Immature natural killer cell (primary cell): ENCODE data around the gene TPX2. TPM values are rescaled to one million over a fixed set of nuclear protein-coding genes. Genes with fewer than 3 reads are reported as not detected.

Experiments used
- DNase-seq, 3 donors: peaks; one replicate each; pipeline ENCODE4 v3.0.0; 2022; ENCODE audit warnings: mixed read lengths in 1 of 3
- H3K27ac Mint-ChIP-seq, 6 donors: one replicate each; pipeline ENCODE4 v1.8.0; 2020; ENCODE audit warnings: mixed read lengths in 6 of 6, mild to moderate bottlenecking in 5 of 6, inconsistent platforms in 4 of 6, moderate library complexity in 3 of 6
- H3K27me3 Mint-ChIP-seq, 3 donors: one replicate each; pipeline ENCODE4 v1.8.0; 2020 to 2021; ENCODE audit warnings: low read depth in 3 of 3, mild to moderate bottlenecking in 3 of 3, mixed read lengths in 3 of 3, moderate library complexity in 3 of 3, inconsistent platforms in 1 of 3
- H3K36me3 Mint-ChIP-seq, 3 donors: one replicate each; pipeline ENCODE4 v1.8.0; 2020; ENCODE audit warnings: mixed read lengths in 3 of 3, inconsistent platforms in 2 of 3, mild to moderate bottlenecking in 2 of 3
- H3K4me1 Mint-ChIP-seq, 2 donors: one replicate each; pipeline ENCODE4 v1.8.0; 2020; ENCODE audit warnings: inconsistent platforms in 2 of 2, mild to moderate bottlenecking in 2 of 2, mixed read lengths in 2 of 2, moderate library complexity in 1 of 2
- H3K4me3 Mint-ChIP-seq, 5 donors: one replicate each; pipeline ENCODE4 v1.8.0; 2020; ENCODE audit warnings: mild to moderate bottlenecking in 5 of 5, mixed read lengths in 5 of 5, inconsistent platforms in 3 of 5, moderate library complexity in 3 of 5
- H3K9me3 Mint-ChIP-seq, 6 donors: one replicate each; pipeline ENCODE4 v1.8.0; 2020; ENCODE audit warnings: mild to moderate bottlenecking in 6 of 6, mixed read lengths in 6 of 6, inconsistent platforms in 4 of 6, moderate library complexity in 3 of 6
- polyA plus RNA-seq, 3 donors: library from polyadenylated mRNA; unstranded; fragments of 300-500 nt; fragmentation: Illumina TruSeq; gene quantifications; one replicate each; pipeline ENCODE4 v1.2.3, GENCODE V29; 2021

TPX2 gene
- polyA plus RNA-seq, 3 donors from 2014 or later: 1.2 to 3.0 (median 1.8) TPM

DNA sequence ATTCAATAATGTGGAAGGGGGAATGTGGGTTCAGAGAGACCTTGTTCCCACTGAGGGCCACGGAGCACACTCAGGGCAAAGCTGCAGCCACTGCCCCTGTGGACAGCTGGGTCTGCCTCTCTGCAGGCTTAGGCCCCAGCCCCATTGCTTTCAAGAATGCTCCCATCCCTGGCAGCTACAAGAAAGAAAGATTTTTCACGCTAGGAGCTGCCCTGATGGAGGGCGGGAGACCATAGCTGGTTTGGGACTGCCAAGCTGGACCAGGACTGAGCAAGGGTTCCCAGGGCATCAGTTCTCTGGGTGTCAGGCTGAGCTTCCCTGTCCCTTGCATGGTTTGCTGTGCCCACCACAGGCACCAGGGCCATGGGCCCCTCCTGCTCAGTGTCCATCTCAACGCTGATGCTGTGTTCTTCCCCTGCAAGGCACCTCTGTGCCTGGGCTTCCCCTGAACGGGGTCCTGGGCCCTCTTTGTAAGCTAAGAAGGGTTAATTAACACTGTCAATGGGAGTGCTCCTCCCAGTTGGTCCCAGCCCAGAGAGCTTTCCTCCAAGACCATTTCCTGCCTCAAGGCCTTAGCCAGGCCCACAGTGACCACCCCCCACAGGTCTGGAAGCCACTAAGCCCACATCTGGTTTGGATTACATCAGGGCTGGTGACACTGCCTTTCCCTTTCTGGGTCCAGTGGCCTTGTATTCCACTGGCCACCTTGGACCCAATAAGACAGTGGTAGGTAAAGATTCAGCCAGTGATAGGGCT lies 97.9 kb downstream of the TPX2 start:
- Mint-ChIP-seq H3K4me3 (peak overlapping the region in 1 of 5 donors; percentile 6), H3K9me3 (peaks cover 0 to 2% (median 0%) of the 10 kb centered on the region in 6 donors), H3K27ac (no peak overlapping the region), H3K4me1 (peaks cover 0 to 27% of the 10 kb centered on the region in 2 donors), H3K27me3 (peaks cover 3 to 15% (median 8%) of the 10 kb centered on the region in 3 donors), H3K36me3 (no peaks in the 10 kb centered on the region)
- no peak for DNase-seq

DNA sequence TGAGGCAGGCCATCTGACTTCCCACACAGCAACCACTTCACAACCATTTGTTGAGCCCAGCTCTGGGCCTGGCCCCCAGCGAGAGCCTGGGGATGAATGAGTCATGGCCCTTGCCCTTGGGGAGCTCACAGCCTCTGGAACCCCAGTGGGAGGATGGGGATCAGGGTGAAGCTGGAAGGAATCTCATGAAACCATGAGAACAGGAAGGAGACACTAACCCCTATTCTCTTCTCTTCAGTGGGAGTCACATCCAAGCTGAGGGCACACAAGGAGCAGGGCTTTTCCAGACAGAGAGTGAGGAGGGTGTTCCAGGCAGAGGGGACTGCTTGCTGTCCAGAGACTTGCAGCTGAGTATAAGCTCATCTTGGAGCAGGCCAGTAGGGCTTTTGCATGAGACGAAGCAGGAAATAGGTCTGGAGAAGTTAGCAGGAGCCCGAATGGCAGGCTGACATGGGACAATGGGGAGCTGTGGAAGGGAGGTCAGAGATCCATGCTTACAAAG lies 98.9 kb downstream of the TPX2 start:
- Mint-ChIP-seq H3K9me3 (peaks cover 0 to 2% (median 0%) of the 10 kb centered on the region in 6 donors), H3K4me3 (no peak overlapping the region), H3K27ac (no peak overlapping the region), H3K4me1 (peaks cover 0 to 27% of the 10 kb centered on the region in 2 donors), H3K27me3 (peaks cover 3 to 15% (median 8%) of the 10 kb centered on the region in 3 donors), H3K36me3 (no peaks in the 10 kb centered on the region)
- no peak for DNase-seq

GRCh38 chr20:31838646-31839292 lies 99.7 kb downstream of the TPX2 start:
- peaks cover 0 to 2% (median 0%) of the 10 kb centered on the region in 6 donors for H3K9me3 Mint-ChIP-seq
- DNase-seq: no peak
- H3K27me3 Mint-ChIP-seq: peaks cover 3 to 15% (median 4%) of the 10 kb centered on the region in 3 donors
- no peaks in the 10 kb centered on the region for H3K36me3 Mint-ChIP-seq
- H3K27ac Mint-ChIP-seq: no peak overlapping the region
- H3K4me1 Mint-ChIP-seq: peaks cover 0 to 23% of the 10 kb centered on the region in 2 donors
- H3K4me3 Mint-ChIP-seq: no peak overlapping the region

DNA sequence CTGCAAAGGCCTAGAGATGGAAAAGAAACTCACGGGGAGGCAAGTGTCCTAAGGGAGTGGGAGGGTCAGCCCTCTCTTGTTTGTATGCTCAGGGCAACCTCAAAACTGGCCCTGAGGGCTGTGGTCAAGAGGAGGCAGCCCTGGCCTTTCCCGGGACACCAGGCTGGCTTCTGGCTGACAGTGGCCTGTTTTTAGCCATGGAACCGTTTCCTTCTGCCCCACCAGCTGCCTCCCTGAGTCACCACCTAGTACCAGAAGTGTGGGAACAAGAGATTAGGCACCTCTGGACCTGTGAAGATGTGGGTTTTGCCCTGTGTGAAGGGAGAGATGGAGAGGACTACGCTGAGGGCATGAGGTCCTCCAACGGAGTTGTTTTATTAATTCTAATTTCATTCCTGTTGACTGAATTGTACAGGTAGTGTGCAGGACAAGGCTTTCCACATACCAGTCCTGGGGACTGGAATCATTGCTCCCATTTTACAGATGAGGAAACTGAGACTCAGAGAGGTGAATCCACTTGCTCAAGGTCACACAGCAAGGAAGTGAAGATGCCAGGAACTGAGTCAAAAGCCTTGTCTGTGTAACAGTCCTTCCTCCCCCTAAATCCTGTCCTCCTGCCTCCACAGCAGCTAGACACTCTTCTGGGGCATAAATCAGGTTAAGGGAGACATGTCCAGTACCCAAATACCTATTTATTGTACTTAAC lies 100.8 kb downstream of the TPX2 start:
- H3K27ac Mint-ChIP-seq: no peak overlapping the region
- peaks cover 3 to 12% (median 8%) of the 10 kb centered on the region in 3 donors for H3K27me3 Mint-ChIP-seq
- H3K4me3 Mint-ChIP-seq: no peak overlapping the region
- no peaks in the 10 kb centered on the region for H3K36me3 Mint-ChIP-seq
- DNase-seq: no peak
- peaks cover 0 to 19% of the 10 kb centered on the region in 2 donors for H3K4me1 Mint-ChIP-seq
- H3K9me3 Mint-ChIP-seq: peaks cover 0 to under 1% (median 0%) of the 10 kb centered on the region in 6 donors

GRCh38 chr20:31840906-31841816 lies 102.1 kb downstream of the TPX2 start:
- H3K4me3 Mint-ChIP-seq: no peak overlapping the region
- peaks cover 0 to 7% of the 10 kb centered on the region in 2 donors for H3K4me1 Mint-ChIP-seq
- no peaks in the 10 kb centered on the region for H3K9me3 Mint-ChIP-seq
- peaks cover 2 to 7% (median 6%) of the 10 kb centered on the region in 3 donors for H3K27me3 Mint-ChIP-seq
- no peak for DNase-seq
- no peaks in the 10 kb centered on the region for H3K36me3 Mint-ChIP-seq
- H3K27ac Mint-ChIP-seq: no peak overlapping the region

GRCh38 chr20:31841928-31842327 lies 102.8 kb downstream of the TPX2 start:
- no peaks in the 10 kb centered on the region for H3K4me1 Mint-ChIP-seq
- no peak for DNase-seq
- no peaks in the 10 kb centered on the region for H3K9me3 Mint-ChIP-seq
- no peak overlapping the region for H3K4me3 Mint-ChIP-seq
- peaks cover 0 to 7% (median 3%) of the 10 kb centered on the region in 3 donors for H3K27me3 Mint-ChIP-seq
- H3K27ac Mint-ChIP-seq: no peak overlapping the region
- no peaks in the 10 kb centered on the region for H3K36me3 Mint-ChIP-seq

GRCh38 chr20:31842471-31843157 lies 103.5 kb downstream of the TPX2 start:
- no peaks in the 10 kb centered on the region for H3K4me1 Mint-ChIP-seq
- peaks cover 0 to 5% (median 3%) of the 10 kb centered on the region in 3 donors for H3K27me3 Mint-ChIP-seq
- no peak overlapping the region for H3K4me3 Mint-ChIP-seq
- no peak overlapping the region for H3K27ac Mint-ChIP-seq
- no peaks in the 10 kb centered on the region for H3K9me3 Mint-ChIP-seq
- DNase-seq: no peak
- no peaks in the 10 kb centered on the region for H3K36me3 Mint-ChIP-seq

- Mint-ChIP-seq H3K27me3 (peaks cover 0 to 5% (median 3%) of the 10 kb centered on the region in 3 donors), H3K4me1 (no peaks in the 10 kb centered on the region), H3K4me3 (no peak overlapping the region), H3K36me3 (no peaks in the 10 kb centered on the region), H3K27ac (no peak overlapping the region), H3K9me3 (no peaks in the 10 kb centered on the region)
- no peak for DNase-seq
Observed at GRCh38 chr20:31843288-31843687, 104.2 kb downstream of the TPX2 start.

GRCh38 chr20:31843881-31844280 lies 104.8 kb downstream of the TPX2 start:
- Mint-ChIP-seq H3K27ac (no peak overlapping the region), H3K4me3 (no peak overlapping the region), H3K4me1 (no peaks in the 10 kb centered on the region), H3K9me3 (no peaks in the 10 kb centered on the region), H3K36me3 (no peaks in the 10 kb centered on the region), H3K27me3 (peaks cover 0 to 5% (median 3%) of the 10 kb centered on the region in 3 donors)
- DNase-seq: no peak

- H3K4me1 Mint-ChIP-seq: no peaks in the 10 kb centered on the region
- no peak overlapping the region for H3K27ac Mint-ChIP-seq
- H3K4me3 Mint-ChIP-seq: no peak overlapping the region
- H3K27me3 Mint-ChIP-seq: peaks cover 0 to 6% (median 3%) of the 10 kb centered on the region in 3 donors
- H3K36me3 Mint-ChIP-seq: no peaks in the 10 kb centered on the region
- H3K9me3 Mint-ChIP-seq: no peaks in the 10 kb centered on the region
- DNase-seq: no peak
Observed at GRCh38 chr20:31844737-31845299, 105.7 kb downstream of the TPX2 start.

DNA sequence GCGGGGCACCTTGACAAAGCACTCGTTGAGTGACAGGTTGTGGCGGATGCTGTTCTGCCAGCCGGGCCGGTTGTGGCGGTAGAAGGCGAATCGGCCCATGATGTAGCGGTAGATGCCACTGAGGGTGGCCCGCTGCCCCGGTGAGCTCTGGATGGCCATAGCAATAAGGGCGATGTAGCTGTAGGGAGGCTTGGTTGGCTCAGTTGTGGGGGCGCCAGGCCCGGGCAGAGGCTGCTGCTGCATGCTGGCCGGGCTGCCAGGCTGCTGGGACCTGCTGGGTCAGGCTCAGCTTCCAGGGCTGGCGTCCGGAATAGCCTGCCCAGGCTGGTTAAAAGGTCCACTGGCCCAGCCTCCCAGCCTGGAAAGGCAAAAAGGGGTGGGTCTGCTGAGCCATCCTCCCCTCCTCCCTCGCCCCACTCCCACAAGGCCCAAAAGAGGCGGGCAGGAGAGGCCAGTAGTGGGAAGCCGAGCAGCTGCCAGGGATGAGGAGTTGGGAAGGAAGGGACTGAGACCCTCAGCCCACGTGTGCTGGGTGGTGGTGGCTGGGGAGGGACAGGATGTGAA lies 106.3 kb downstream of the TPX2 start, which contains the start of gene FOXS1:
TSS of gene FOXS1 (minus strand) at position 305 of the 564 bp plus-strand sequence. CDS start at position 243, 62 bp downstream.
- no peak within 1 kb of the TSS for H3K4me3 Mint-ChIP-seq
- H3K27me3 Mint-ChIP-seq: peaks cover 0 to 6% (median 5%) of the 10 kb centered on the region in 3 donors
- H3K27ac Mint-ChIP-seq: no peak within 1 kb of the TSS
- no peaks in the 10 kb centered on the region for H3K9me3 Mint-ChIP-seq
- no peaks in the 10 kb centered on the region for H3K4me1 Mint-ChIP-seq
- H3K36me3 Mint-ChIP-seq: no peaks in the 10 kb centered on the region
- DNase-seq: no peak

DNA sequence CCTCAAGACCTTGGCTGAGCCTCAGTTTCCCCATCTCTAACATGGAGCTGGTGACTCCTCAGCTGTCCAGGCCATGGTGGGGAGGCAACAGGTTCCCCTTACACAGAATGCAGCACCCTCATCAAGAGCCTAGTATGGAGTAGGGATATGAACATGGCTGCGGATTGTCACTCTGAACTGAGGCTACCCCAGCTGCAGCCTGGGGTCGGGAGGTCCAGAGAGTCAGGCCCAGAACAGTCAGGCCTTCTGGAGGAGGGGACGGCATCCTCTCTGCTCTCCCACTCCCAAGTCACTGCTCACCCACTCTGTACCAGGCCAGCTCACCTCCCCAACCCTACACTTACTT lies 107.7 kb downstream of the TPX2 start:
- H3K4me1 Mint-ChIP-seq: no peaks in the 10 kb centered on the region
- H3K9me3 Mint-ChIP-seq: no peaks in the 10 kb centered on the region
- no peaks in the 10 kb centered on the region for H3K36me3 Mint-ChIP-seq
- no peak overlapping the region for H3K4me3 Mint-ChIP-seq
- no peak overlapping the region for H3K27ac Mint-ChIP-seq
- DNase-seq: no peak
- H3K27me3 Mint-ChIP-seq: peaks cover 0 to 10% (median 6%) of the 10 kb centered on the region in 3 donors
